Kidney epithelial cell (primary cell): ENCODE results near the gene PYDC1. TPM values are rescaled to one million over a fixed set of nuclear protein-coding genes. Genes with fewer than 3 reads are reported as not detected.
"Not testable (repeated sequence)": the region's sequence is repeated elsewhere in the genome, so short reads cannot be mapped to it uniquely, and the experiment has no call there.

Experiments used
- DNase-seq: peaks from one replicate; pipeline ENCODE4 v3.0.0-alpha.2; 2010; ENCODE audit warnings: low read depth
- H3K27me3 ChIP-seq: 2 replicates; pipeline ENCODE4 v1.6.0; 2011; ENCODE audit warnings: low read length; ENCODE audit not compliant: control insufficient read depth, insufficient read depth
- H3K36me3 ChIP-seq: 2 replicates; pipeline ENCODE4 v1.5.1; 2011; ENCODE audit warnings: low read length; ENCODE audit not compliant: control insufficient read depth, insufficient read depth
- H3K4me3 ChIP-seq: 2 replicates; pipeline ENCODE4 v1.5.1; 2011; ENCODE audit warnings: low read depth, mild to moderate bottlenecking, control low read depth, low read length
- total RNA-seq: library from RNA; depleted of rRNA; stranded (reverse); fragments of >200 nt; gene quantifications from 2 replicates; pipeline ENCODE4 v1.2.3, GENCODE V29; 2015
- TF ChIP-seq, protein P1 (sequence below): IDR thresholded peaks from 2 replicates; pipeline ENCODE4 v1.5.1; 2011; ENCODE audit warnings: mild to moderate bottlenecking, moderate library complexity, low read length, control low read depth, inconsistent platforms; ENCODE audit not compliant: insufficient read depth, poor library complexity, severe bottlenecking

The PYDC1 gene
- total RNA-seq, 1 donor from 2014 or later: not detected

- Histone ChIP-seq H3K4me3 (no peak overlapping the region), H3K36me3 (peaks cover 4% of the 10 kb centered on the region), H3K27me3 (peaks cover 10% of the 10 kb centered on the region)
- TF ChIP-seq, protein P1, sequence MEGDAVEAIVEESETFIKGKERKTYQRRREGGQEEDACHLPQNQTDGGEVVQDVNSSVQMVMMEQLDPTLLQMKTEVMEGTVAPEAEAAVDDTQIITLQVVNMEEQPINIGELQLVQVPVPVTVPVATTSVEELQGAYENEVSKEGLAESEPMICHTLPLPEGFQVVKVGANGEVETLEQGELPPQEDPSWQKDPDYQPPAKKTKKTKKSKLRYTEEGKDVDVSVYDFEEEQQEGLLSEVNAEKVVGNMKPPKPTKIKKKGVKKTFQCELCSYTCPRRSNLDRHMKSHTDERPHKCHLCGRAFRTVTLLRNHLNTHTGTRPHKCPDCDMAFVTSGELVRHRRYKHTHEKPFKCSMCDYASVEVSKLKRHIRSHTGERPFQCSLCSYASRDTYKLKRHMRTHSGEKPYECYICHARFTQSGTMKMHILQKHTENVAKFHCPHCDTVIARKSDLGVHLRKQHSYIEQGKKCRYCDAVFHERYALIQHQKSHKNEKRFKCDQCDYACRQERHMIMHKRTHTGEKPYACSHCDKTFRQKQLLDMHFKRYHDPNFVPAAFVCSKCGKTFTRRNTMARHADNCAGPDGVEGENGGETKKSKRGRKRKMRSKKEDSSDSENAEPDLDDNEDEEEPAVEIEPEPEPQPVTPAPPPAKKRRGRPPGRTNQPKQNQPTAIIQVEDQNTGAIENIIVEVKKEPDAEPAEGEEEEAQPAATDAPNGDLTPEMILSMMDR: no peak
- no peak for DNase-seq
Observed at GRCh38 chr16:31199430-31200041, 17.4 kb downstream of the PYDC1 start.

- Histone ChIP-seq H3K36me3 (peaks cover 4% of the 10 kb centered on the region), H3K4me3 (no peak overlapping the region), H3K27me3 (peaks cover 10% of the 10 kb centered on the region)
- no peak for DNase-seq
- TF ChIP-seq, protein P1: no peak
Observed at GRCh38 chr16:31198207-31198882, 18.6 kb downstream of the PYDC1 start.

DNA sequence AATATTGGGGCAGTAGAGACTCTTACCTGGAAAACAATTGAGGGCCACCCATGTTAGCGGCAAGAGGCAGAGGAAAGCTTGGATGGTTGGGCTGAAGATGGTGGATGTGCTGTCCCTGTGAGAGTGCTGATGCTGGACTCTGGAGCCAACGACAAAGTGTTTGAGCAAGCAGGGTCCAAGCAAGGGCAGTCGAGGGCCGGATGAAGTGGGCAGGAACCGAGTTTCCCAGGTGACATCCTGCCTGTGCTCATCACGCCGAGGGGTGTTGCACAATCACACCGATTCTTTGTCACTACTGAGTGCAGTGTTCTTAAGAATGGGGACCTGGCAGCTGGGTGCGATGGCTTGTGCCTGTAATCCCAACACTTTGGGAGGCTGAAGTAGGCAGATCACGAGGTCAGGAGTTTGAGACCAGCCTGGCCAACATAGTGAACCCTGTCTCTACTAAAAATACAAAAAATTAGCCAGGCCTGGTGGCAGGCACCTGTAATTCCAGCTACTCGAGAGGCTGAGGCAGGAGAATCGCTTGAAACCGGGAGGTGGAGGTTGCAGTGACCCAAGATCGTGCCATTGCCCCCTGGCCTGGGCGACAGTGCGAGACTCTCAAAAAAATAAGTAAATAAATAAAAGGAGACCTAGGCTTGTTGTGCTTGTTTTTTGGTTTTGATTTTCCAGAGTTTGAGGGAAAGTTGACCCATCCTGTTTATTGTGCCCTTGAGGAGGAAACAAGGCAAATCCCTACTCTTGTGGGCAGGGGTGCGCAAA, 20.4 kb downstream of the PYDC1 start:
- Histone ChIP-seq H3K4me3 (no peak overlapping the region), H3K36me3 (peaks cover 4% of the 10 kb centered on the region), H3K27me3 (no peaks in the 10 kb centered on the region)
- DNase-seq: no peak
- TF ChIP-seq, protein P1: no peak

DNA sequence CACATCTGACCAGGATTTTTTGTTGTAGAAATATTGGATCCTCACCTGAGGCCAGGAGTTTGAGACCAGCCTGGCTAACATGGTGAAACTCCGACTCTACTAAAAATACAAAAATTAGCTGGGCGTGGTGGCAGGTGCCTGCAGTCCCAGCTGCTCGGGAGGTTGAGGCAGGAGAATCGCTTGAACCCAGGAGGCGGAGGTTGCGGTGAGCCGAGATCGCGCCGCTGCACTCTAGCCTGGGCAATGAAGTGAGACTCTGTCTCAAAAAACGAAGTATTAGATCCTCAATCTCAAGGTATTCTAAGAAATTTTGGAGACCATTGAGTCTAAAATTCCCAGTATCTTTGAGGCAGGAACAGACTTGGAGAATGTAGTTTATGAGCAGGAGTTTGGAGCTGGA, 21.1 kb downstream of the PYDC1 start:
- not testable (repeated sequence) for DNase-seq, H3K36me3 ChIP-seq, H3K4me3 ChIP-seq, H3K27me3 ChIP-seq

- peaks cover 8% of the 10 kb centered on the region for H3K36me3 ChIP-seq
- TF ChIP-seq, protein P1: no peak
- H3K27me3 ChIP-seq: no peaks in the 10 kb centered on the region
- no peak for DNase-seq
- no peak overlapping the region for H3K4me3 ChIP-seq
Observed at GRCh38 chr16:31194898-31195297, 22.0 kb downstream of the PYDC1 start.

DNA sequence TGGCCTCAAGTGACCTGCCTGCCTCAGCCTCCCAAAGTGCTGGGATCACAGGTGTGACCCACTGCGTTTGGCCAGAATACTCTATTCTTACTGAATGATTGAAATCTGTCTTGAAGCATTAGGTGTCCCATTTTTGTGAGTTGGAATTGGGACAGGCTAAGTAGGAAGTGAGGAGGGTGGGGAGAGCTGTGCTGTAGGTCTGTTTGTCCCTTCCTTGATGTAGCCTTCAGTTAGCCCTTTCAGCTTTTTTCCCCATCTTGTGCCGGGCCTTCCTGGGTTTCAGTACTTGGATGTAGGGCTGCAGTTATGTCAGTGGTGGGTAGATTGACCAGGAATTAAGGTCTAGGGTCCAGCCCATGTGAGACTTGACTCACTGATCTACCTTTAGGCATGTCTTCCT, 23.1 kb downstream of the PYDC1 start:
- peaks cover 8% of the 10 kb centered on the region for H3K36me3 ChIP-seq
- DNase-seq: no peak
- no peak overlapping the region for H3K4me3 ChIP-seq
- TF ChIP-seq, protein P1: no peak
- no peaks in the 10 kb centered on the region for H3K27me3 ChIP-seq
